Endothelial cell of umbilical vein (primary cell): ENCODE data around the gene SOAT1.

ENCODE experiments used
- CTCF ChIP-seq, 2 donors: IDR thresholded peaks; 1 replicate in 1 of 2; 2 replicates in 1 of 2; pipeline ENCODE4 v1.5.1; 2011; ENCODE audit warnings: low read length in 2 of 2, mild to moderate bottlenecking in 2 of 2, moderate library complexity in 2 of 2, control low read depth in 1 of 2, inconsistent platforms in 1 of 2, low read depth in 1 of 2; ENCODE audit not compliant: insufficient read depth in 1 of 2; ENCODE audit errors: extremely low read depth in 1 of 2
- EZH2 ChIP-seq: IDR thresholded peaks from 2 replicates; pipeline ENCODE4 v1.6.1; 2012; ENCODE audit warnings: borderline replicate concordance, low read depth, mild to moderate bottlenecking, moderate library complexity, low read length, inconsistent platforms; ENCODE audit not compliant: severe bottlenecking

- TF ChIP-seq CTCF (IDR thresholded peaks at IDR 0.05; ENCODE audit: extremely low read depth in 1 of 2, insufficient read depth in 1 of 2, low read depth in 1 of 2, low read length in 2 of 2) (no peak), EZH2 (no peak)
Measured at GRCh38 chr1:179287946-179288345, 5.7 kb upstream of the SOAT1 start.
